GM10266 (cell line): ENCODE measurements around the gene DLX1.
"Not testable (repeated sequence)": the region's sequence is repeated elsewhere in the genome, so short reads cannot be mapped to it uniquely, and the experiment has no call there.

Source experiments
- DNase-seq: peaks from one replicate; pipeline ENCODE4 v3.0.0; 2012; ENCODE audit errors: extremely low spot score
- TF ChIP-seq, protein P1 (sequence below): IDR thresholded peaks from 2 replicates; pipeline ENCODE4 v1.5.1; 2012; ENCODE audit warnings: mild to moderate bottlenecking, low read depth; ENCODE audit not compliant: control insufficient read depth, insufficient read depth; ENCODE audit errors: missing control alignments

The DLX1 gene

DNA sequence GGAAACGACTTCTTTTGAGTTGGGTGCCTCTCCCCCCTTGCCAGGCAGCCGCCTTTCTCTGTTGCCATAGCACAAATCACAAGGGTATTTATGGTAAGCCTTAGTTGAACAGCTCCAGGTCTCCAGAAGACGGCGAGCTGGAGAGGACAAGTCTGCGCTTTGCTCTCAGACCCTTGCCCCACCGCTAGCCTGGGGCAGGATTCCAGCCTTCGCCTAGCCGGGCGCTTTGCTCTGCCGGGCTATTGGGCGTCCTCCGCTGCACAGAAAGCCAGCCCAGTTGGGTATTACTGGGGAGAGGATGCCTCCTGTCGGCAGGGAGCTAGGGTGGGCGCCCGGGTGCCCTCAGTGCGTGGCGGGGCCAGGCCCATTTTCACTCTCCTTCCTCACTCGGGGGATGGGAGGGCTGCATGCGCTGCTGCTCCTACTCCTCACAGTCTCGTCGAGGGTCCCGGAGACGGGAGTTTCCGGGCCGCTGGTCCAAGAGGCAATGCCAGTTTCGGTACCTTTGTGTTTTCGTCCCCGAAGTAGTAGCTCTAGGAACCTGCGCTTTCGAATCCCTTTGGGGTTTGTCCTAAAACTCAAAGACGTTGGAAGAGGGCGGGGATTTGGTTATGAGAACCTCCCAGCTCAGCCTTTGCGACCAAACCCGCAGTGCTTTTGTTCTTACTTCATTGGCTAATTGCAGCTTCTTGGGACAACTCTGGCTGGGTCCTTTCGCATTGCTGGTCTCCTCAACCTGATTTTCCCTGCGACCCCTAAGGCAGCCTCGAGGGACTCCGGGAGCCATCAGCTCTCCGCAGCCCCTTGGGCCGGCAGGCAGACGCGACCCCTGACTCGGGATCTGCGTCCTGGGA, 21.0 kb downstream of the DLX1 start:
- DNase-seq: peak; percentile 58

DNA sequence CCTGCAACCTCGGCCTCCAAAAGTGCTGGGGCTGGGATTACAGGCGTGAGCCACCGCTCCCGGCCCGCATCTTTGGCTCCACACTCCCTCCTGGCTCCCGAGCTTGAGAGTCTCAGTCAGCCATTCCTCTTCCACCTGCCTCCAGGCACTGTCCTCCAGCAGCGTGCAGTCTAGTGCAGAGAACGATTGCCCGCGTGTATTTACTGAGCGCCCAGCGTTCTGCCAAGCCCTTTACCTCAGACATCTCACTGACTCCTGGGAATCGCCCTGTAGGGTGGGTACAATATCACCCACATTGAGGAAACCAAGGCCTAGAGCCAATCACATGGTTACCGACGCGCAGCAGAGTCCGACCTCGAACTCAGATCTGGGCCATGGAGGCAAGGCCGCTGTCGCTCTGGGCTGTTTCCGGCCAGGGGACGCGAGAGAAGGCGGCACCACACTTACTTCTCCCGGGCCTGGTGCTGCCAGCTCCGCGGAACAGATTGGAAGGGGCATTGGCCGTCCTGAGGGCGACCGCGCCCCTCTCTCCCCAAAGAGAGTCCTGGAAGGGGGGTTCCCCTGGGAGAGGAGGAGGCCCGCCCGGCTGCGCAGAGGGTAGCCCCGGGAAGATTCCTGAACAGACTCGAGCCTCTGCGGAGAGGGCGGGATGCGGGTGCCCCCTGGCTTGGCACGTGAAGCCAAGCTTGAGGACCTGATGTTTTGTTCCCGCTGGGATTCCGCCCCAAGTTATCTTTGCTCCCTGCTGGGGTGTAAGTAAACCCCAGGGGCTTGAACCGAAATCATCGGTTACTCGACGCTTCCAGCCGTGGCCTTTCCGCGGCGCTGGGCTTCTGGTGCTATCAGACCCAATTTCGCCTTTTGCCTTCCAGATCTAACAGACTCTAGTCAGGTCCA, 22.6 kb downstream of the DLX1 start:
- DNase-seq: no peak
- TF ChIP-seq, protein P1, sequence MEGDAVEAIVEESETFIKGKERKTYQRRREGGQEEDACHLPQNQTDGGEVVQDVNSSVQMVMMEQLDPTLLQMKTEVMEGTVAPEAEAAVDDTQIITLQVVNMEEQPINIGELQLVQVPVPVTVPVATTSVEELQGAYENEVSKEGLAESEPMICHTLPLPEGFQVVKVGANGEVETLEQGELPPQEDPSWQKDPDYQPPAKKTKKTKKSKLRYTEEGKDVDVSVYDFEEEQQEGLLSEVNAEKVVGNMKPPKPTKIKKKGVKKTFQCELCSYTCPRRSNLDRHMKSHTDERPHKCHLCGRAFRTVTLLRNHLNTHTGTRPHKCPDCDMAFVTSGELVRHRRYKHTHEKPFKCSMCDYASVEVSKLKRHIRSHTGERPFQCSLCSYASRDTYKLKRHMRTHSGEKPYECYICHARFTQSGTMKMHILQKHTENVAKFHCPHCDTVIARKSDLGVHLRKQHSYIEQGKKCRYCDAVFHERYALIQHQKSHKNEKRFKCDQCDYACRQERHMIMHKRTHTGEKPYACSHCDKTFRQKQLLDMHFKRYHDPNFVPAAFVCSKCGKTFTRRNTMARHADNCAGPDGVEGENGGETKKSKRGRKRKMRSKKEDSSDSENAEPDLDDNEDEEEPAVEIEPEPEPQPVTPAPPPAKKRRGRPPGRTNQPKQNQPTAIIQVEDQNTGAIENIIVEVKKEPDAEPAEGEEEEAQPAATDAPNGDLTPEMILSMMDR: no peak

More for the DNA sequence above, 21.0 kb downstream of the DLX1 start:
- TF ChIP-seq, protein P1: peak; percentile 68

DNA sequence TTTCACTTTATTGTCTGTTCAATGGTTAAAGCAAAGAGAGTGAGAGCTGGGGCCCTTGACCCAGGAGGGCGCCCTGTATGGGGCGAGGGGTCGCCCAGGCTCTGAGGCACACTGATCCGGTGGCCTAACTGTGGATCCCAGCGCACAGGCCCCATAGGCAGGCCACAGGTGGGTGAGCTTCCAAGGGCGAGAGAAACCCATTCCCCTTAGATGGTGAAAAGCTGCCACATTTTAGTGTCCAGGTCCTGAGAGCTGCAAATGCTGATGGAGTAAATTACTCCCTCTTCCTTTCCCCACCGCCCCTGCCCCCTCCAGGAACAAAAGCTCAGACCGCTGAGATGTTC, 23.3 kb downstream of the DLX1 start:
- TF ChIP-seq, protein P1: no peak
- peak; percentile 7 for DNase-seq

DNA sequence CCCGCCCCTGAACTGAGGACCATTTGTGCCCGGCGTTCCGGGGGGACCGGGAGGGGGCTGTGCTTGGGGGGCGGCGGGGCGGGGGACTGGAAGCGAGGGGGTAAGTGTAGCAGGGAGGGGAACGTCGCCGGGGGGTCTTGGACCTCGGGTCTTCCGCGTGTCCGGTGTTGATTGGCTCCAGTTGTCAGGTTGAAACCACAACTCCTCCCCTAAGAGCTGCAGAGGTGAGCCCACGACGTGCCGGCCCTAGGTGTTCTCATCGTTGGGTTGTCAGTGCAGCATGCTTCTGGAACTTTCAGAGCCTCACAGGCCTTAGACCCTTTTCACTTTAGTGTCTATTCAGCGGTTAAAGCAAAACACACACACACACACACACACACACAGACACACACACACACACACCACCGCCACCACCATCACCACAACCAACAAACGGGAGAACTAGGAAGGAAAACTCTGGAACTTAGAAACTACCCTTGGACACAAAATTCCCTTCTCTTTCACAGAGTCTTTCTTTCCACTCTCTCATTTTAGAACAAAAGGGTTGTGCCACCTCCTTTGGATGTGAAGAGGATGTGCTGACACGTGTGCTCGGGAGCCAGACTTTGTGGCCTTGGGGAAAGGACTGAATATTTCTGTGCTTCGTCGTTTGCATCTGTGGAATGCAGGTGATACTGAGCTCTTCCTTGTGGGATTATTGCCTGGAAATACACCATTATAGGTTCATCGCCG, 24.1 kb downstream of the DLX1 start:
- no peak for DNase-seq
- TF ChIP-seq, protein P1: no peak

DNA sequence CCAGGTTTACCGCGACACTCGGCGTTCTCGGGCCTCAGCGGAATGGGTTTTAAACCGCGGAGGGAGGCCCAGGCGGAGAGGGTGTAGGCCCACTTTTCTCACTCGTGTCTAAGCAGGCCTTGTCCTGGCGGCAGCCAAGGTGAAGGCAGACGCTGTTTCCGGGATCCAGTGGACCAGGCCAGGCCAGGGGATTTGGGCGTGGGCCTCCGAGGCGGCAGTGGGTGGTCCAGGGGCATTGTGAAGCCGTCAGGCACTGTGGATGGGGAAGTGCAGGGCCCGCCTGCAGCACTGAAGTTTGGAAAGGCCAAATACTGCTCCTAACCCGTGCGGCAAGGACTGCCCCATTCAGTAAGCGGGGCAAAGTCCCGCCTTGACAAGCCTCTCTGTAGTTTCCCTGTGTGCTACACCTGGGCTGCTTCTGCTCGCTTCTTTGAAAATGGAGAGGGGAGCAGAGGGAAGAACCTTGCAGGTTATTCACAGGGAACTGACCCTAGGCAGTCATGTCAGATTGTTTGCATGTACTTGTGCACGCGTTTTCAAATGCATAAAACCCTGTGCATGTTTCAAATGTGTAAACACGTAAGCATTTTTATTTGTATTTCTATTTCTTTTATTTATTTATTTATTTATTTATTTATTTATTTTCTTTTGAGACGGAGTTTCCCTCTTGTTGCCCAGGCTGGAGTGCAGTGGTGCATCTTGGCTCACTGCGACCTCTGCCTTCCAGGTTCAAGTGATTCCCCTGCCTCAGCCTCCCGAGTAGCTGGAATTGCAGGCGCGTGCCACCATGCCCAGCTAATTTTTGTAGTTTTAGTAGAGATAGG, 24.9 kb downstream of the DLX1 start:
- TF ChIP-seq, protein P1: no peak
- DNase-seq: peak; percentile 7

DNA sequence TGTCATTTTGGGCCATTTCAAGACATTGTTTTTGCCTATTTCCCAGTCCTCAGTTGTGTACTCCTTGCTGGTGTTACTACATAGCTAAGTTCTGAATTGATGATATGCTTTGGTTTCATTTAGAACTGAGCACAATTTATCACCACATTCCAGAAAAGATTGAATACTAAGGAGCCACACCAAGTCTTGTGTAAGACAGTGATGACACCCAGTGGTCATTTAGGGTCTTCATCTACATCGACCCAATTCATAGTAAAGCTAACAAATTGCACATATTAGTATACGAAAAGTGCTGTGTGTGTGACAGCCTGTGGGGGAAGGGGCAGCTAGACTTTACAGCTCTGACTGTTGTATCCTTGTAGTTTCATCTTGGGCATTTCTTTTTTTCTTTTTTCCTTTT, 28.3 kb downstream of the DLX1 start:
- peak; percentile 9 for DNase-seq
- TF ChIP-seq, protein P1: peak; percentile 37

DNA sequence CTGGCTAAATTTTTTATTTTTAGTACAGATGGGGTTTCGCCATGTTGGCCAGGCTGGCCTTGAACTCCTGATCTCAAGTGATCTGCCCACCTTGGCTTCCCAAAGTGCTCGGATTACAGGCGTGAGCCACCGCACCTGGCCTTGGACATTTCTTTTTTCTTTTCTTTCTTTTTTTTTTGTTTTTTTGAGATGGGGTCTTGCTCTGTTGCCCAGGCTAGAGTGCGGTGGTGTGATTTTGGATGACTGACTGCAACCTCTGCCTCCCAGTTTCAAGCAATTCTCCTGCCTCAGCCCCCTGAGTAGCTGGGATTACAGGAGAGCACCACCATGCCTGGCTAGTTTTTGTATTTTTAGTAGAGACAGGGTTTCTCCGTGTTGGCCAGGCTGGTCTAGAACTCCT, 28.9 kb downstream of the DLX1 start:
- not testable (repeated sequence) for DNase-seq
